Measurements from ENCODE around the gene RNF148. TPM values are rescaled to one million over a fixed set of nuclear protein-coding genes. Genes with fewer than 3 reads are reported as not detected.

The RNF148 gene
- total RNA-seq, 2 experiments from 2014 or later, result not detected

DNA sequence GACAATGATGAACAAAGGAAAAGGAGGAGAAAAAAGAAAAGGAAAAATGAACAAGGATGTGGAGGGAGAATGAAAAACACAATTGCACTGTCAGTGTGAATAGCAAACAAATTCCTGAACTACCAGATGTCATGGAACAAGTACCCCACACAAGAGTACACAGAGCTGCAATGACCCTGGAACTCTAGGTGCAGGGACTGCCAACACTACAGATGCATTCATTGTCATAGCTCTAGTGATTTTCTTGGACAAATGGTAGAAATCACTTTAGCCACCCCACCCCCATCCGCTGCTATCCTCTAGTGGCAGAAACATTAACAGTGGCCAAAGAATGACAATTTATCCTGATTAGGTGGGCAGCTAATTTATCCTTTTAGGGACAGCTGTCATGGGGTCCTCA, 6.9 kb downstream of the RNF148 start:
- no peaks in the 10 kb centered on the region for H3K4me1 Mint-ChIP-seq (ENCODE audit: low read depth)
- no peak overlapping the region for H3K4me3 ChIP-seq (ENCODE audit: low read length)
- TF ChIP-seq, protein P1, sequence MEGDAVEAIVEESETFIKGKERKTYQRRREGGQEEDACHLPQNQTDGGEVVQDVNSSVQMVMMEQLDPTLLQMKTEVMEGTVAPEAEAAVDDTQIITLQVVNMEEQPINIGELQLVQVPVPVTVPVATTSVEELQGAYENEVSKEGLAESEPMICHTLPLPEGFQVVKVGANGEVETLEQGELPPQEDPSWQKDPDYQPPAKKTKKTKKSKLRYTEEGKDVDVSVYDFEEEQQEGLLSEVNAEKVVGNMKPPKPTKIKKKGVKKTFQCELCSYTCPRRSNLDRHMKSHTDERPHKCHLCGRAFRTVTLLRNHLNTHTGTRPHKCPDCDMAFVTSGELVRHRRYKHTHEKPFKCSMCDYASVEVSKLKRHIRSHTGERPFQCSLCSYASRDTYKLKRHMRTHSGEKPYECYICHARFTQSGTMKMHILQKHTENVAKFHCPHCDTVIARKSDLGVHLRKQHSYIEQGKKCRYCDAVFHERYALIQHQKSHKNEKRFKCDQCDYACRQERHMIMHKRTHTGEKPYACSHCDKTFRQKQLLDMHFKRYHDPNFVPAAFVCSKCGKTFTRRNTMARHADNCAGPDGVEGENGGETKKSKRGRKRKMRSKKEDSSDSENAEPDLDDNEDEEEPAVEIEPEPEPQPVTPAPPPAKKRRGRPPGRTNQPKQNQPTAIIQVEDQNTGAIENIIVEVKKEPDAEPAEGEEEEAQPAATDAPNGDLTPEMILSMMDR (IDR thresholded peaks at IDR 0.05), result no peak

DNA sequence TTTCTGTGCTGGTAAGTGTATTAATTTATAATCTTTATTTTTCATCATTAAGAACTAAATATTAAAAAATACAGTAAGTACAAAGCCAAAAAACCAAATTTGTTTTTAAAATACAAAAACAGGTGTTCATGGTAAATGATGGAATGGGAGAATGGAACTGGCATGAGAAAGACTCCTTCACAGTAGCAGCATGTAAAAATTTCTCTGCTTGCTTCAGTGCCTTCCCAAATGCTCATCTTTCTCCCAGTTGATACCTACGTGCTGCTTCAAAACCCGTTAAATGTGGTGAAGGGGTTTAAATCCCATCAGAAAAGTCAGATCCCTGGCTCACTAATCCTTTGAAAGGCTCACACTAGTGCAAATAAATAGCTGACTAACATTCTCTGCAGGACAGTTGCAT, 8.0 kb downstream of the RNF148 start:
- Histone ChIP-seq H3K27me3 (ENCODE audit: control insufficient read depth in 1 of 2, insufficient read depth in 2 of 2, low read length in 2 of 2) (no peaks in the 10 kb centered on the region), H3K27ac (ENCODE audit: low read depth in 1 of 2, low read length in 2 of 2) (no peak overlapping the region), H3K4me3 (ENCODE audit: low read length) (no peak overlapping the region), H3K9me3 (ENCODE audit: control insufficient read depth in 1 of 2, insufficient read depth in 1 of 2, low read length in 2 of 2) (peaks cover 0 to 20% of the 10 kb centered on the region in 2 experiments), H3K4me1 (ENCODE audit: insufficient read depth, low read length) (no peaks in the 10 kb centered on the region), H3K36me3 (ENCODE audit: insufficient read depth, low read length) (no peaks in the 10 kb centered on the region)
- TF ChIP-seq, protein P1 (IDR thresholded peaks at IDR 0.05), result no peak
- no peaks in the 10 kb centered on the region for H3K27me3 Mint-ChIP-seq
- CTCF ChIA-PET, result no interaction called here
- peaks cover 11% of the 10 kb centered on the region for H3K9me3 Mint-ChIP-seq
- no peak for DNase-seq
- no peak for ATAC-seq (ENCODE audit: poor library complexity)
- H3K36me3 Mint-ChIP-seq (ENCODE audit: low read depth), result no peaks in the 10 kb centered on the region
- H3K27ac Mint-ChIP-seq, result no peak overlapping the region
- no peak overlapping the region for H3K4me3 Mint-ChIP-seq
- POLR2A ChIA-PET, result no interaction called here
- no peaks in the 10 kb centered on the region for H3K4me1 Mint-ChIP-seq (ENCODE audit: low read depth)
- intact Hi-C loops (cut with DNase I, micrococcal nuclease), result no loop called here

More for the DNA sequence above, 6.9 kb downstream of the RNF148 start:
- intact Hi-C loops (cut with DNase I, micrococcal nuclease), result no loop called here
- no peak overlapping the region for H3K27ac Mint-ChIP-seq
- POLR2A ChIA-PET, result no interaction called here
- ATAC-seq (ENCODE audit: poor library complexity) (no peak), DNase-seq (no peak)
- CTCF ChIA-PET, result no interaction called here
- H3K36me3 ChIP-seq (ENCODE audit: insufficient read depth, low read length), result no peaks in the 10 kb centered on the region
- H3K4me3 Mint-ChIP-seq, result no peak overlapping the region
- no peaks in the 10 kb centered on the region for H3K27me3 Mint-ChIP-seq
- peaks cover 0 to 12% of the 10 kb centered on the region in 2 experiments for H3K9me3 ChIP-seq (ENCODE audit: control insufficient read depth in 1 of 2, insufficient read depth in 1 of 2, low read length in 2 of 2)
- no peaks in the 10 kb centered on the region for H3K36me3 Mint-ChIP-seq (ENCODE audit: low read depth)
- no peaks in the 10 kb centered on the region for H3K27me3 ChIP-seq (ENCODE audit: control insufficient read depth in 1 of 2, insufficient read depth in 2 of 2, low read length in 2 of 2)
- H3K4me1 ChIP-seq (ENCODE audit: insufficient read depth, low read length), result no peaks in the 10 kb centered on the region
- H3K27ac ChIP-seq (ENCODE audit: low read depth in 1 of 2, low read length in 2 of 2), result no peak overlapping the region
- H3K9me3 Mint-ChIP-seq, result peaks cover 11% of the 10 kb centered on the region

GRCh38 chr7:122692769-122693309, 9.9 kb downstream of the RNF148 start:
- Histone ChIP-seq H3K9me3 (ENCODE audit: control insufficient read depth in 1 of 2, insufficient read depth in 1 of 2, low read length in 2 of 2) (peaks cover 0 to 25% of the 10 kb centered on the region in 2 experiments), H3K27me3 (ENCODE audit: control insufficient read depth in 1 of 2, insufficient read depth in 2 of 2, low read length in 2 of 2) (no peaks in the 10 kb centered on the region), H3K4me1 (ENCODE audit: insufficient read depth, low read length) (no peaks in the 10 kb centered on the region), H3K27ac (ENCODE audit: low read depth in 1 of 2, low read length in 2 of 2) (no peak overlapping the region), H3K36me3 (ENCODE audit: insufficient read depth, low read length) (no peaks in the 10 kb centered on the region), H3K4me3 (ENCODE audit: low read length) (no peak overlapping the region)
- no peaks in the 10 kb centered on the region for H3K27me3 Mint-ChIP-seq
- H3K36me3 Mint-ChIP-seq (ENCODE audit: low read depth), result no peaks in the 10 kb centered on the region
- ATAC-seq (ENCODE audit: poor library complexity), result no peak
- no peak overlapping the region for H3K4me3 Mint-ChIP-seq
- no peak for DNase-seq
- TF ChIP-seq, protein P1 (IDR thresholded peaks at IDR 0.05), result no peak
- ChIA-PET CTCF (no interaction called here), POLR2A (no interaction called here)
- H3K27ac Mint-ChIP-seq, result no peak overlapping the region
- H3K4me1 Mint-ChIP-seq (ENCODE audit: low read depth), result no peaks in the 10 kb centered on the region
- H3K9me3 Mint-ChIP-seq, result peaks cover 9% of the 10 kb centered on the region
- intact Hi-C loops (cut with DNase I, micrococcal nuclease), result no loop called here

Data from CD4-positive, alpha-beta T cell (primary cell).